Testis (tissue), 2 donors: ENCODE data around the gene MRPL24.

Source experiments
- POLR2A ChIP-seq: fragments of 450-650 bp; IDR thresholded peaks from one replicate; pipeline ENCODE4 v1.6.1; 2017; ENCODE audit warnings: antibody characterized with exemption, mild to moderate bottlenecking, moderate library complexity
- TF ChIP-seq, protein P1 (sequence below), 3 experiments: fragments of 450-650 bp in 2 of 3; fragments of 200-600 bp in 1 of 3; sonication (generic) in 1 of 3; IDR thresholded peaks; one replicate each; pipeline ENCODE4 v1.5.1; 2016 to 2019; ENCODE audit warnings: antibody characterized with exemption in 3 of 3, mild to moderate bottlenecking in 2 of 3, moderate library complexity in 1 of 3

DNA sequence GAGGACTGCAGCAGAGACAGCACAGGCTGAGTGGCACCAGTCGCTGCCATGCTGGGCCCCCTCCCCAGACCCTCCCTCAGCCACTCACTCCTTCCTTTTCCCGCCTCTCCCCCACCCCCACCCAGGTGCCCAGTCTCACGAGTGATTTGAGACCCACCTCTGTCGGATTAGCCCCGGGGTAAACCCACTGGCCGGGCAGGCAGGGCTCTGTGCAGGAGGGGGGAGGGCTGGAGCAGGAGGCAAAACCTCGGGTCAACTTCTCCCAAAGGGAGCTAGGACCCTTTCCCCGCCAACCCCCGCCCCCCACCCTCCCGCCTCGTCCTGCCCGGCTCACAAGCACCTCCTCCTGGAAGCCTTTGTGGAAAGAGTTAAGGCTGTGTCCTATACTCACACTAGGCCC lies 3.5 kb upstream of the MRPL24 start:
- TF ChIP-seq, protein P1, sequence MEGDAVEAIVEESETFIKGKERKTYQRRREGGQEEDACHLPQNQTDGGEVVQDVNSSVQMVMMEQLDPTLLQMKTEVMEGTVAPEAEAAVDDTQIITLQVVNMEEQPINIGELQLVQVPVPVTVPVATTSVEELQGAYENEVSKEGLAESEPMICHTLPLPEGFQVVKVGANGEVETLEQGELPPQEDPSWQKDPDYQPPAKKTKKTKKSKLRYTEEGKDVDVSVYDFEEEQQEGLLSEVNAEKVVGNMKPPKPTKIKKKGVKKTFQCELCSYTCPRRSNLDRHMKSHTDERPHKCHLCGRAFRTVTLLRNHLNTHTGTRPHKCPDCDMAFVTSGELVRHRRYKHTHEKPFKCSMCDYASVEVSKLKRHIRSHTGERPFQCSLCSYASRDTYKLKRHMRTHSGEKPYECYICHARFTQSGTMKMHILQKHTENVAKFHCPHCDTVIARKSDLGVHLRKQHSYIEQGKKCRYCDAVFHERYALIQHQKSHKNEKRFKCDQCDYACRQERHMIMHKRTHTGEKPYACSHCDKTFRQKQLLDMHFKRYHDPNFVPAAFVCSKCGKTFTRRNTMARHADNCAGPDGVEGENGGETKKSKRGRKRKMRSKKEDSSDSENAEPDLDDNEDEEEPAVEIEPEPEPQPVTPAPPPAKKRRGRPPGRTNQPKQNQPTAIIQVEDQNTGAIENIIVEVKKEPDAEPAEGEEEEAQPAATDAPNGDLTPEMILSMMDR (IDR thresholded peaks at IDR 0.05), result no peak
- TF ChIP-seq POLR2A, result no peak
